GM18519 (cell line): ENCODE measurements around the gene SERPINA1.

Source experiments
- ATAC-seq: cut with Tn5 transposase; IDR thresholded peaks from one replicate; pipeline ENCODE4 v1.9.1; 2021; ENCODE audit warnings: mild to moderate bottlenecking, moderate library complexity; ENCODE audit not compliant: unreplicated experiment, low FRiP score

Gene SERPINA1

GRCh38 chr14:94398536-94398935 lies 10.1 kb upstream of the SERPINA1 start:
- no peak for ATAC-seq

- ATAC-seq, result no peak
Observed at GRCh38 chr14:94398182-94398479, 9.7 kb upstream of the SERPINA1 start.

GRCh38 chr14:94397289-94398181 lies 9.1 kb upstream of the SERPINA1 start:
- ATAC-seq, result no peak

- ATAC-seq, result no peak
Observed at GRCh38 chr14:94396628-94397225, 8.3 kb upstream of the SERPINA1 start.

- ATAC-seq, result no peak
Observed at GRCh38 chr14:94395888-94396574, 7.6 kb upstream of the SERPINA1 start.

GRCh38 chr14:94395282-94395887 lies 7.0 kb upstream of the SERPINA1 start:
- no peak for ATAC-seq

GRCh38 chr14:94394581-94395207 lies 6.3 kb upstream of the SERPINA1 start:
- ATAC-seq, result no peak

GRCh38 chr14:94394025-94394493 lies 5.7 kb upstream of the SERPINA1 start:
- no peak for ATAC-seq

- ATAC-seq, result no peak
Observed at GRCh38 chr14:94393474-94393873, 5.1 kb upstream of the SERPINA1 start.

- ATAC-seq, result no peak
Observed at GRCh38 chr14:94392510-94392935, 4.1 kb upstream of the SERPINA1 start.

- ATAC-seq, result no peak
Observed at GRCh38 chr14:94391281-94391975, 3.0 kb upstream of the SERPINA1 start.

GRCh38 chr14:94390372-94391086 lies 2.1 kb upstream of the SERPINA1 start:
- no peak for ATAC-seq

GRCh38 chr14:94389731-94390371 lies 1.4 kb upstream of the SERPINA1 start:
- ATAC-seq, result no peak

GRCh38 chr14:94389104-94389469 lies 685 bp upstream of the SERPINA1 start:
- ATAC-seq, result no peak

- ATAC-seq, result no peak
Observed at GRCh38 chr14:94388027-94388383, 397 bp downstream of the SERPINA1 start.

- ATAC-seq, result no peak
Observed at GRCh38 chr14:94387051-94388026, 1.1 kb downstream of the SERPINA1 start.

GRCh38 chr14:94386085-94387031 lies 2.0 kb downstream of the SERPINA1 start:
- no peak for ATAC-seq
